GM18499 (cell line): ENCODE measurements around the gene CCBE1.

Experiments
- ATAC-seq: cut with Tn5 transposase; IDR thresholded peaks from one replicate; pipeline ENCODE4 v1.9.1; 2021; ENCODE audit warnings: moderate number of reproducible peaks; ENCODE audit not compliant: insufficient read depth, unreplicated experiment

Gene CCBE1

DNA sequence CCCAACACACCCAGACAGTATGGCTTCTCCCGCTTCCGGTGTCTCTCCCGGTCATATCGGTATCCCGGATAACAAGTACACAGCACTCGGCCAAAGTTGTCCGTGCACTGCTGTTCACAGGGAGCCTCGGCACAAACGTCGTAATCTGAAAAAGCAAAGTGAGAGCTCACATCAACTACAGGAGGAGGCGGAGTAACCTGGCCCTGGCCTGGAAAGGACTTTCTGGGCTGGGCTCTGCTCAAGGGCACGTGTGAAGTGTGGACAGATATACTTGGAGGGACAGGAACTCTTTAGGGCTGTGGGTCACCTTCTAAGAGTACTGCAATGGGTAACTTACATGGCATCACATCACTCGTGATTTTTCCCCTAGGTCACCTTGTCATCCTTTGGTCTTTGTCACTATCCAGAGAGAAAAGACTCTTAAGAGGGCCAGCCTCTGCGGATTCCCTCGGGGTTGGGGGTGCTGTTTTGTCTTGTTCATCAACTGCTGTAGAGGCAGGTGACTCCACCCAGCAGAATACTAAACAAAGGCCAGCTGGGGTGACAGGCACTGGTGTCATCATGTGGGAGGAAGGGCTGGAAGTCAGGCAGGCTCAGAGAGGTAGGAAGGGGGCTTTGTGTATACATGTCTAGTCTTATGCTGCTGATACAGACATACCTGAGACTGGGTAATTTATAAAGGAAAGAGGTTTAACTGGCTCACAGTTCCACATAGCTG is 227.6 kb downstream of the CCBE1 start:
- ATAC-seq = no peak

DNA sequence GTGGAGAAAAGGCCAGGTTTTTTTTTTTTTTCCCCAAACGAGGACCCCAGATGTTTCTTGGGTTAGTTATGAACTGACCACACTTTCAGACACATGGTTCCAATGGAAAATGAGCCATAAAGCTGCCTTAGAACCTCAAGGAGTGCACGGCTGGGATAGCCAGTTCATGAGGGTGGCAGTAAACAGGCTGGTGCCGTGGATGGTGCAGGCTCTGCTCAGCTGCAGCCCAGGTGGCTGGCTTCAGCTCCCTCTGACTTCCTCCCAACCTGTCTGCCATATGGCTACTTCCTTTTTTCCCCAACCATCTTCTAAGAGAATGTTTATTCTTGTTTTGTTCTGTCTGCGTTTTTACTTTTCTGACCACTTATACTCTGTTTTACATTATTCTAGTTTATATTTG is 228.4 kb downstream of the CCBE1 start:
- no peak for ATAC-seq

- no peak for ATAC-seq
Observed at GRCh38 chr18:59467497-59467896, 229.7 kb downstream of the CCBE1 start.

DNA sequence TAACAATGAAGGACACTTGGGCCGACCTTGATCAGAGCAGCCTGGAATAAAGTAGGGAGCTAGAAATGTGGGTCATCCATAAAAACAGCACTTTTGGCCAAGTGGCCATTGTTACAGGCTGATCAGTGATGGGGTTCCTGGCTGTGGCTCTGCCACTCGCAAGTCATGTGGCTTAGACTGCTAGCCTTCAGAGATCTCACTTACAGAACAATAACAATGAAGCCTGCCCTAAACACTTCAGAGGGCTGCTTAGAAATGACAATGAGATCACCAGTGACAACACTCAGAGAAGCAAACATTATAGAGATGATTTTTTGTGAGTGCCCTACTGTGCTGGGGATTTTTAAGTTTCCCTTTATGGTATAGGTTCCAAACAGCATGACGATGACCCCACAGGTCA is 230.2 kb downstream of the CCBE1 start:
- ATAC-seq = no peak

- no peak for ATAC-seq
Observed at GRCh38 chr18:59464486-59464885, 232.7 kb downstream of the CCBE1 start.

- no peak for ATAC-seq
Observed at GRCh38 chr18:59461171-59461570, 236.1 kb downstream of the CCBE1 start.

GRCh38 chr18:59460072-59460420 is 237.2 kb downstream of the CCBE1 start:
- no peak for ATAC-seq

DNA sequence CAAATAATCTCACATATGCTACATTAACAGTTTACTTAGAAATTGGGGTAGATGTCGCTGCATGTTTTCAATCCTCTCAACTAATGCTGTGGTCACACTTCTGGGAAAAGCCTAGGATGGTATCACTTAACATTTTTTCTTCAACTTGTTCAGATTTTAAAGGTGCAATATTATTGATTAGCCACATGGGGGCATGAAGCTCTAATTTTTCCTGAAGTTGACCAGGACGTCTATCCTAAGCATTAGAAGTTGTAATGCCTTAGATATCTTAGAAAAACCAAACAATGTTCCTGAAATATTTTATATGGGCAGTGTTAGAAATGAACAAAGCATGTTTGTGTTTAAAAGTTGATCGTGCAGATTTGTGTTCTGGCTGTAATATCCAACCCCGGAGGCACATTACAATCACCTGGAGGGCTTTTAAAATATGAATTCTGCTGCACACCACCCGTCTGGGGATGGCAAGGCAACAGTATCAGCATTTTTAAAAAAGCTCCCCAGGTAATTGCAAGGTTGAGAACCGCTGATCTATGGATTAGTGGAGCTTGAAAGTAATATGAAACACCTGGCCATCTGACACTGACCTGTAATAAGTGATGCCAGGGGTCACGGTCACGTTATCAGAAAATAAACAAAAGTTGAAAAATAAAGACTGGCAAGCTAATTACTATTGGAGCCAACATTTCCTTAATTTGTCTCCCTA is 237.7 kb downstream of the CCBE1 start:
- ATAC-seq = no peak

GRCh38 chr18:59458575-59458974 is 238.6 kb downstream of the CCBE1 start:
- no peak for ATAC-seq

DNA sequence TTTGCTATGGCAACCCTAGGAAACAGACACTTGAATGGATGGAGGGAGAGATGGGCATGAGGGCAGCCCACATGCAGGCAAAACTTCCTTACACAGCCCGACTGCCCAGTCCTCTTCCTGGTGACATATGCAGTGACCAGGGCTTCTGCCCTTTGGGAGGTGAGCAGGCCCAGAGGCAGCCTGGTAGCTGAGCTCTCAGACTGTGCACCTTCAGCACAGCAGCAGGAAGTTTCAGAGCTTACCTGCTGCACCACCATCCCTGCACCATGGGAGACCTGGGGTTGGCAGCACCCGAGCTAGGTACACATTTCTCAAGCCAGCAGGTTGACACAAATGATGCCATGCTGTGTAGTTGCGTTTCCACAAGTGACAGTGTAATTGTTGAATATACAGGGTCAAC is 240.6 kb downstream of the CCBE1 start:
- no peak for ATAC-seq

GRCh38 chr18:59455728-59456276 is 241.4 kb downstream of the CCBE1 start:
- ATAC-seq = no peak

DNA sequence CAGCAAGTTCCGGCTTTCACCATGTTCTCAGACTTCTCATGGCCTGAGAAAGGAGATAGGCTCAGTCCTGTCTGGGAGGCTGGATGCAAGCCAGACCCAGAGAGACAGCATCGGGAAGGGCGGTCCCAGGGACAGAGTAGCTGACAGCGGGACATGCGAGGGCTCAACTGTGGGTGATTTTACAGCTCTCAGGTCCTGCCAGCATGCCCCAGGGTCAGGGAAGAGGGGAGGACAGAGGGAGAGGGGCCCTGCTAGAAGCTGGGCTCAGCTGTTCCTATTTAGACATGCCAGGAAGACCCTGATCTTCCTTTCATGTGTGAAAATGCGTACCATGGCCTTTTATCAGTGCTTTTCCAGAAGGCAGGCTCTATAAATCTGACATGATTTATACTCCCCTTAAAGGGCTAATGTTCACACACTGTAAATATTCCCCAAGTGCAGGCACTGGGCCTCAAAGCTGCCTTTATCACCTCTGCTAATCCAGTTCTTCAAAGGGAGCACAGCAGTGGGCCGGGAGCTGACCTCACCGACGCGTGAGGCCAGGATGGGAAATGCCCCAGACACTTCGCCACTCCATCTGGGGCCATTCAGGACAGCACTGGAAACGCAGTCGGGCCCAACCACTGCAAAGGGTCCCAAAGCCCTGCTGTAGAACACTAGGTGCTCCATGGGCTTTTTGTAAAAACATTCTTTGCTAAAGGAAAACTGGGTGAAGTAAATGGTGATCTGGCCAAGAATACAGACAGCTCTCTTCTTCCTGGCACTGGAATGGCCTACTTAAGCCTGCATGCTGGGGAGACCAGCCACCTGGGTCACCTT is 242.1 kb downstream of the CCBE1 start:
- no peak for ATAC-seq

GRCh38 chr18:59453468-59453961 is 243.7 kb downstream of the CCBE1 start:
- ATAC-seq = no peak

- ATAC-seq = no peak
Observed at GRCh38 chr18:59451963-59452362, 245.3 kb downstream of the CCBE1 start.

DNA sequence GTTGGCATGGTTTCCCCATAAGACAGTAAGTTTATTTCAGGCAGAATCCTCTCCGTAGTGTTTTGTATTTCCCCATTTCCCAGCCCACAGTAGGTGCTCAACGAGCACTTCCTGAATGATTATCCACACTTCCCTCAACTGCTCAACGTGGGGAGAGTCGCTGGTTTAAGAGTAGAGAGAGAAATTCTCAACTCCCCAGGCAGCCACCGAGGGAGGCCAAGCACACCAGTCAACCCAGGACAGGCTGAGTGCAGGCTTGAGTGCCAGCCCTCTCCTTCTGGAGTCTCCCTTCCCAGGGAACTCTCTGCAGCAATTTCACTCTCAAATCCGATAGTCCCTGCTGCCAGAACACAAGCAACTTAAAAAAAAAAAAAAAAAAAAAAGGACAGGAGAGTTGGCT is 246.2 kb downstream of the CCBE1 start:
- ATAC-seq = no peak

GRCh38 chr18:59448546-59448945 is 248.7 kb downstream of the CCBE1 start:
- ATAC-seq = no peak

DNA sequence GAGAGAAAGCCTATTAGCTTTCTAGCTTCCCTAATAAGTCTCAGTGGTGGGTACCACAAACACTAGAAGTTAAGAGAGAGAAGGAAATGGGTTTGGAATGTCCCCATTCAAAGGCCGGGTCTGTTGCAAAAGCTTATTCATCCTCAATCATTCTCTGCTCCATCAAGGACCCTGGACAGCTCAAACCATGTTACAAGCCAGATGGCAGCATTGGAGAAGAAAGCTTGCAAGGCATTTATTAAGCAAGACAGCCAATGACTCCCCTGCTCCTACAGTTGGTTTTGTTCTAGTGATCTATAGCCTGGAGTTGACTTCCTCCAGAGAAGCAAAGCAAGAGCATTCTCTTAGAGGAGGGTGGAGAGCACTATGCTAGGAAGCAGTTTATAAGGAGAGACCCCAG is 251.2 kb downstream of the CCBE1 start:
- ATAC-seq = no peak

DNA sequence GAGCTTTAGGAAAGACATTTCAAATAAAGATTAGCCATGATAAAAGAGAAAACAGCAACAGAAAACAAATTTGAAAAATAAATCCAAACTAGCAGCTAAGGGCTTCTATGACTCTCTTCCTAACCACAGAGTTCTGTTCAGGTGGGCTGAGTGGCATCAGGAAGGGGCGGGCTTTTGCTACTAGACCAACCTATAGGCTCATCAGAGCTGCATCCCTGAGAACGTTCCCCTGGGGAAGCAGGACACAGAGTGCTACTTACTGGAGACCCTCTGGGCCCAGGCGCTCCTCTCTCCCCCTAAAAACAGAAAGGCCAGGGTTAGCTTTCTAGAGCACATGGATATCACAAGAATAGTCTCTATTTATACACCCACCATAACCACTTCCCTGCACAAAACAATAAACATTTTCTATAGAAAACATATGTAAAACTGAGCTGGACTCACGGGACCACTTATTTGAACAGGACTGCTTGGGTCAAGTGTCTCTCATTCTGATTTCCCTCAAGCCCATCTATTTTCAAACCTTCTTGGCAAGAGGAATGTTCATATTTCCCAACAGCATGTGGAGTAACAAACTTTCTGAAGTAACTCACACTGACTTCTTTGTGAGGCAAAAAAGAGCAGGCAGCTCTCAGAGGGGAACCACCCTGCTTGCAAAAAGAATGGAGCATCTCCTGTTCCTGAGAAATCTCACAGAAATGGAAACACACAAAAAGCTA is 259.2 kb downstream of the CCBE1 start:
- ATAC-seq = no peak

- no peak for ATAC-seq
Observed at GRCh38 chr18:59432803-59433597, 264.2 kb downstream of the CCBE1 start.
